ENCODE data around the gene HS2ST1. TPM values are rescaled to one million over a fixed set of nuclear protein-coding genes. Genes with fewer than 3 reads are reported as not detected.
A peak's percentile ranks its signal among the peaks of the same experiment; 100 is the strongest.

HS2ST1 gene
- total RNA-seq, 4 donors from 2014 or later: 13.2 to 19.6 (median 16.7) TPM

DNA sequence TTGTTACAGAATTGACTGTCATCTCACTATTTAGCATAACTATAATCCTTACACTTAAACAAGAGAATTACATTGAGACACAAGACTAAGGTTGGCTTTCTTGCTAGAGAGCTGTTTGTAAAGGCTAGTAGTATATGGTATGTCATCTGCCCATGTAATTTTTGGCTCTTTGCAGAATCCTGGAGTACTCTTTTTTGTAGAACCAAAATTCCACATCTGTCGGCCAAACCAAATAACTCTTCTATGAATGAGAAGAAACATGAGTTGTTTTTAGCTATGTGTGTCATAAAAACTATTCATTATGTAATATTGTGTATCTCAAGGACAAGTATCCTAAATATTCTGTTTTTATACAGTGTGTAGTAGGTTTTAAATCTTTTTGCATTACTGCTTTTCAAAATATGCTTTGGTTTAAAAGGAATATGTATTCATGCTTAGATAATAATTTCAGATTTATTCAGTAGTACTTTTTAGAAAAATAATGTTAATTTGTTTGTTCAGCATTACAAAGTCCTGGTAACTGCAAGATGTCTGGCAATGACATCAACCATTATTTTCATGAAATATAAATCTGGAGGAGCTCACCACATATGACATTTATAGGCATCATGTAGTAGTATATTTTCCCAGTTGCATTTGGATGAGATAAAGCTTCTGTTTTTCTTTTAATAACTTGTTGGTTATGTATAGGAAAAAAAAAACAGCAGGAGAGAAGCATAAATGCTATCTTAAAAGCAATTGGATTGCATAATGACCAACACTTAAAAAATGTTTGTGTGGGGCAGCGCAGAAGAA lies 159.8 kb downstream of the HS2ST1 start:
- Histone ChIP-seq H3K9me3 (no peaks in the 10 kb centered on the region), H3K4me1 (no peaks in the 10 kb centered on the region), H3K36me3 (no peaks in the 10 kb centered on the region), H3K4me3 (replicated peaks in 1 of 3) (no peak overlapping the region), H3K27ac (no peak overlapping the region), H3K27me3 (no peaks in the 10 kb centered on the region)
- 85 to 86% methylated on average over 2 of the region's 2 CpGs for WGBS, 2 donors
- intact Hi-C loops (cut with DNase I): no loop called here
- no peak for DNase-seq
- TF ChIP-seq POLR2A (IDR thresholded peaks at IDR 0.05): no peak
- TF ChIP-seq, protein P1, sequence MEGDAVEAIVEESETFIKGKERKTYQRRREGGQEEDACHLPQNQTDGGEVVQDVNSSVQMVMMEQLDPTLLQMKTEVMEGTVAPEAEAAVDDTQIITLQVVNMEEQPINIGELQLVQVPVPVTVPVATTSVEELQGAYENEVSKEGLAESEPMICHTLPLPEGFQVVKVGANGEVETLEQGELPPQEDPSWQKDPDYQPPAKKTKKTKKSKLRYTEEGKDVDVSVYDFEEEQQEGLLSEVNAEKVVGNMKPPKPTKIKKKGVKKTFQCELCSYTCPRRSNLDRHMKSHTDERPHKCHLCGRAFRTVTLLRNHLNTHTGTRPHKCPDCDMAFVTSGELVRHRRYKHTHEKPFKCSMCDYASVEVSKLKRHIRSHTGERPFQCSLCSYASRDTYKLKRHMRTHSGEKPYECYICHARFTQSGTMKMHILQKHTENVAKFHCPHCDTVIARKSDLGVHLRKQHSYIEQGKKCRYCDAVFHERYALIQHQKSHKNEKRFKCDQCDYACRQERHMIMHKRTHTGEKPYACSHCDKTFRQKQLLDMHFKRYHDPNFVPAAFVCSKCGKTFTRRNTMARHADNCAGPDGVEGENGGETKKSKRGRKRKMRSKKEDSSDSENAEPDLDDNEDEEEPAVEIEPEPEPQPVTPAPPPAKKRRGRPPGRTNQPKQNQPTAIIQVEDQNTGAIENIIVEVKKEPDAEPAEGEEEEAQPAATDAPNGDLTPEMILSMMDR (IDR thresholded peaks at IDR 0.05): no peak

DNA sequence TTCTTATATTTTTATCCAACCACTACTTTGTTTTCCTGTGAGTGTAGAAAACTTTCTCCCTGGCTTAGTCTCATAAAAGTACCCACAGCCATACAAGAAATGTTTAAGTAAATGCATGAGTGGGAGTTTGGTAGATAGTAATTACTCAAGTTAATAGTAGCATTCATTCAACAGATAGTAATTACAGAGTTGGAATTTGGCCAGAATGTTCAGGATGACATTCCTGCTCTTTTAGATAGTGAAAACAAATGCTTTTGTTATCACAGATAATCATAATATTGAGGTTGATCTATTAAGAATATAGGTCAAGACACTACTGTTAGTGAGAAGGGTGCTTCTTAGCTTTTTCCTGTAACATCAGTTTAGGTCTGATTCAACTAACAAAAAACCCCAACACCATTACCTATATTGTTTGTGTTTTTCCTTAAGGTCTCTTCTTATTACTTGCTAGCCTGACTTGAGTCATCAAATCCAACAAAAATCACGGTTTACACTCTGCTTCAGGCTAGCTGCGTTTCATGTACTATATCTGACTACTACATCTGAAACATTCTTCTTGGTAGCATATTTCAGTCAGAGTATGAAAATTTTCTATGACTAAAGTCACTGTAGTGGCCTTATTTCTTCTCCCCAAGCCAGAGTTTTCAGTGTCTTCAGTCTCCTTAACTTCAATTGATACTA lies 163.7 kb downstream of the HS2ST1 start:
- WGBS, 2 donors: 93 to 94% methylated on average over 2 of the region's 2 CpGs
- Histone ChIP-seq H3K4me1 (no peaks in the 10 kb centered on the region), H3K9me3 (no peaks in the 10 kb centered on the region), H3K27me3 (no peaks in the 10 kb centered on the region), H3K4me3 (replicated peaks in 1 of 3) (no peak overlapping the region), H3K27ac (no peak overlapping the region), H3K36me3 (no peaks in the 10 kb centered on the region)
- no peak for TF ChIP-seq POLR2A (IDR thresholded peaks at IDR 0.05)
- TF ChIP-seq, protein P1 (IDR thresholded peaks at IDR 0.05): no peak
- no peak for DNase-seq
- intact Hi-C loops (cut with DNase I): no loop called here

DNA sequence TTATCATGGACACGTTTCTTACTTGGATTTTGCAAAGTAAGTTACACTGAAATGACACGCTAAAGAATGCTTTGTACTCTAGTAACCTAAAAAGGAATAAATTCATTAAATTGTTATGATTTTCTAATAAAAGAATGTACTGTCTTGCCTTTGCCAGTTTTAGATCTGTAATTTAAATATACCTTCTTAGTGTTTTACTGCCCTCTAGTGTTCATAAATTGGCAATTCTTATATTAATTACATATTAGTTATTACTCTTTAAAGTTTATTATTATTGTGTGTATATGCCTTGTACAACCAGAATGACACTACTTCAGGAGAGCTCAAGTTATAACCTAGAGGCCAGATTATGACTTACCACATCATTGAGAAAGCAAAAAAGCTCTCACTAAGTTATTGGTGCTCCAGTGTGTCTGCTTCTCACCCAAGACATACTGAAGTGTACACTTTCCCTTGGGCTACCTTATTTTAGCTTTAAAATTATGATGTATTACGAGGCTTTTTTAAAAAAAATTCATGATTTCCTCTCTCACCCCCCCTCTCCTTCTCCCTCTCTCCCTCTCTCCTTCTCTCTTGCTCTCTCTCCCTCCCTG lies 169.9 kb downstream of the HS2ST1 start:
- intact Hi-C loops (cut with DNase I): no loop called here
- Histone ChIP-seq H3K4me1 (no peaks in the 10 kb centered on the region), H3K27me3 (no peaks in the 10 kb centered on the region), H3K27ac (no peak overlapping the region), H3K4me3 (replicated peaks in 1 of 3) (no peak overlapping the region), H3K36me3 (no peaks in the 10 kb centered on the region), H3K9me3 (no peaks in the 10 kb centered on the region)
- no peak for DNase-seq
- 56 to 63% methylated on average over 3 of the region's 3 CpGs for WGBS, 2 donors
- TF ChIP-seq, protein P1 (IDR thresholded peaks at IDR 0.05): peak in 5 of 6 experiments; percentile 33 to 63 (median 58)
- no peak for TF ChIP-seq POLR2A (IDR thresholded peaks at IDR 0.05)

DNA sequence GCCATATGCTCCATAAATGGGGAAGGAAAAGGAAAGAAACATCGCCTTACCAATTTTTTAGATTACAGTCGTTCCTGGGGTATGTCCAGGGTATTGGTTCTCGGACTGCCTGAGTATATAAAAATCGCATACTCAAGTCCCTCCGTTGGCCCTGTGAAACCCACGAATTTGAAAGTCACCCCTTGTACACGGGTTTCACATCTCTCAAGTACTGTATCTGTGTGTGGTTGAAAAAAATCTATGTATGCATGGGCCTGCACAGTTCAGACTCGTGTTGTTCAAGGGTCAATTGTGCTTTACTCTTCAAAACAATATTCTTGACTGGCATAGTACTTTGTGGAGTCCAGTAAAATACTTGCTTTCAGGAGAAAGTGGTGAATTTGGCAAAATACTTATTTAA lies 171.7 kb downstream of the HS2ST1 start:
- Histone ChIP-seq H3K36me3 (no peaks in the 10 kb centered on the region), H3K4me3 (replicated peaks in 1 of 3) (no peak overlapping the region), H3K27ac (no peak overlapping the region), H3K27me3 (no peaks in the 10 kb centered on the region), H3K4me1 (no peaks in the 10 kb centered on the region), H3K9me3 (no peaks in the 10 kb centered on the region)
- TF ChIP-seq, protein P1 (IDR thresholded peaks at IDR 0.05): no peak
- TF ChIP-seq POLR2A (IDR thresholded peaks at IDR 0.05): no peak
- WGBS, 2 donors: 80 to 82% methylated on average over 8 of the region's 8 CpGs
- DNase-seq: no peak
- intact Hi-C loops (cut with DNase I): loop anchor here (5.0 kb wide), 1 partner anchor 254 kb away; no protein-coding TSS in a partner anchor

Measured in thyroid gland (tissue), 4 donors.